ENCODE measurements around the gene EDN2.

DNA sequence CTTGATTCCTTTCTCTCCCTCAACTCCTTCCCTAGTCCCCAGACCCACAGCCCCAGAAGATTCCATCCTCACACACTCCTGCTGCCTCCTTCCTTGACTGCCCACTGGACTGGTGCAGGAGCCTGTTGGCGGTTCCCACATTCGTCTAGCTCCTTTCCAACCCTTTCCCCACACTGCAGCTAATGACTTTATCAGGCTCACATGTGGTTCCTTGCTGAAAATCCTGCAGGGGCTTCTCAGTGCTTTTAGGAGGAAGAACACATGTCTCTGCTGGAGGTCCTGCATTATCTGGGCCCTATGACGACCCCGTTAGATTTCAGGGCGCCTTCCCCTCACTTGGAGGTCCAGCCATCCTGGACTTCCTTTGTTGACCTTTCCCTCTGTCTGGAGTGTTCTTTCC is 50.2 kb downstream of the EDN2 start:
- no peak for TF ChIP-seq CTCF (IDR thresholded peaks at IDR 0.05)
- no peak for TF ChIP-seq POLR2AphosphoS5 (IDR thresholded peaks at IDR 0.05)
- no peak for TF ChIP-seq POLR2A (IDR thresholded peaks at IDR 0.05)
- no peak for TF ChIP-seq EP300 (IDR thresholded peaks at IDR 0.05)
